HG02610 (cell line): ENCODE measurements around the gene RET.

Experiments
- ATAC-seq: cut with Tn5 transposase; IDR thresholded peaks from one replicate; pipeline ENCODE4 v1.9.1; 2021; ENCODE audit warnings: mild to moderate bottlenecking, moderate library complexity; ENCODE audit not compliant: unreplicated experiment

Gene RET

DNA sequence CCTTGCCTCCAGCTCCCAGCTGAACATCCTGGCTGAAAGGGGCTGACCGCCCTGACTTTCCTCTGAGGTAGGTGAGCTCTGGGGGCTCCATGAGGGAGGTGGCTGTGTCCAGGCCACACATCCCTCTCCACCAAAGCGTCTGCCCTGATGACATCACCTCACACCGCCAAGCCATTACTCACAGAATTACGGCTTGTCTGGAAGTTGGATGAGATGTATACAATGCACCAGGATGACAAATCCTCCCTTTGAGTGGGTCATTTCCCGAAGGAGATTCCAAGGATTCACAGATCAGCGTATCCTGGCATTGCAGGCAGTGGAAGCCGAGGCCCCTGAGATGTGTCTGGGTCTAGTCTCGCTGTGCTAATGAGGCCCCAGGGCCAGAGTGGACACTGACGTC, 15.1 kb upstream of the RET start:
- ATAC-seq, result no peak

DNA sequence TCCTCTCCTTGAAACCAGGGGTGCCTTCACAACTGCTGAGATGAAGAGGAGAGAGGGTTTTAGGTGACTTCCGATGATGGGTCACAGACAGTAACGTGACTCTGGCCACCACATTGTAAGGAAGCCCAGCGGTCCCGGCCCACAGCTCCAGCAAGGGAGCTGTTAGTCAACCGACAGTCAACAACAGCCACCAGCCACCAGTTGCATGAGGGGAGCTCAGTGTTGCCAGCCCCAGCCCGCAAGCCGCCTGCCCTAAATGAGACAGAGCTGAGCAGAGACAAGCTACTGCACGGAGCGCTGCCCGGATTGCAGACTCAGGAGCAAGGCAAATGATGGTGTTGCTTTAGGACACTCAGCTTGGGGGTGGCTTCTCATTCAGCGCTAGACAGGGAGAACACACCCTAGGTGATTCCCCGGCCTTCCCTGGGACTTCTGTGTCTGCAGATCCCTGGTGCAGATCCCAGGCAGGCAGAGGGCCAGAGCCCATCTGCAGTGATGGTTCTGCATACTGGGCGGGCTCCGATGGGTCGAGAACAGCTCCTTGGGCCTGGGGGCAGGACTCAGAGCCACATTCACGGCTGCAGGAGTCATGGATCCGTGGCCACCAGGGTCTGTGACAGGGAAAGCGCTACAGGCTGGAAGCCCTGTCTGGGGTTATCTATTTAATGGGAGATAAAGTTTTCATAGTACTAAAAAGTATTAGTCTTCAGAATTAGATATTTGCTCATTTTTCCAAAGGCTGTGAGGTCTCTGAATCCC, 14.3 kb upstream of the RET start:
- no peak for ATAC-seq

DNA sequence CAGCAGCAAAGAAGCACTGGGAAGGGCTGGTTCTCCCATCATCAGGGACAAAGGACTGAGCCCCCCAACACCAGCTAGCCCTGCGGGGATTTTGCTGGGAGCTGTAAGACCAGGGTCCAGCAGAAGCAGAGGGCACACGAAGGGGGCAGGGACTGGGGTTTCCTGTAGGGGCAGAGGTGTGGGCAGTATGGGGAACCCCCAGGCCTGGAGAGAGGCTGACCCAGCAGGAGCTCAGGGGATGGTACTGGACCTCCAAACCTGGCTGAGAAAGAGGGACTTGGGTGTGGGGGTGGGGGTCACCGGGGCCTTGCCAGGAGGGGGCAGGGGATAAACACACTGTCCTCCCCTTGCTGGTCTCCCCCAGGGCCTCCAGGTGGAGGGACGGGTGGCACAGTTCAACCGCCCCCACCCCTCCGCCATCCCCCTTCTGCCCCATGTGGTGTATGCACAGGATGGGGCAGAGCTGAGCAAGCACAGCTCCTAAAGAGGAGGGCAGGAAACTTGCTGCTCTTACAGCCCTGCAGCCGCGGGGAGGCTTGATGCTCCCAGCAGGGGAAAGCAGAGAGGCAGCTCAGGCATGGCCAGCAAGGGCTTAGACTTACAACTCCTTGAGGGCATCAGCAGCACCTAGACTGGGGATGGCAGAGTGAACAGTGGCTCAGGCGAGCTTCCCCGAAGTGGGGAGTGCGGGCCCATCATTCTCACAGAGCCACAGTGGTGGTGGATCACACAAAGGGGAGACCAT, 12.4 kb upstream of the RET start:
- no peak for ATAC-seq

GRCh38 chr10:43065234-43065633, 11.6 kb upstream of the RET start:
- no peak for ATAC-seq

DNA sequence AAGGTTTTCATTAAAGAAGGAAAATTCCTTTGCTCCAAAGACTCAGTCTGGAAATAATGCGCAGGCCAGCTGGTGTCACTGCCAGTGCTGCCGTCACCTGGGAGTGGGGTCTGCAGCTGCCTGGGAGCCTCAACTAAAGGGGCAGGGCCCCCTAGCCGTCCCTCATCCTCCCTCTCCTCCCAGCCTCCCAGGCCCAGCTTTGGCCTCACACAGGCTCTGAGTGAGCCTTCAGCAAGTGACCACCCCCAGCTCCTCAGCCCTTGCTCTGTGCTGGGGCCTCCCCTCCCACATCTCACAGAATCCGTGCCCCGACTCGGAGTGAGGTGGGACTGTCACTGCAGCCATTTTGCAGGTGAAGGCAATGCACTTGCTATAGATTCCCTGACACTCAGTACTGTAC, 11.1 kb upstream of the RET start:
- no peak for ATAC-seq

- no peak for ATAC-seq
Measured at GRCh38 chr10:43066481-43066880, 10.4 kb upstream of the RET start.

GRCh38 chr10:43067391-43068135, 9.3 kb upstream of the RET start:
- ATAC-seq, result no peak

DNA sequence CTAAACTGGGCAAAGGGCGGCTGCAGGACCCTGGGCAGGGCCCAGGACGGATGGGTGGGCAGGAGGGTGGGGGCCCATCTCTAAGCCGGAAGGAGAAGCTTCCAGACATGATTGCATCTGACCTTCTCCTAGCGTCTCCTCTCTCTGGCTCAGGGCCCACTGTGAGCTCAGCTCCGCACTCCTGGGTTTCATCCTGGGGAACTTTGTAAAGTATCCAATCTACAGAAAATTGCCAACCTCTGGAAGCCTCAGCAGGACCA, 8.8 kb upstream of the RET start:
- no peak for ATAC-seq

GRCh38 chr10:43068471-43069210, 8.2 kb upstream of the RET start:
- no peak for ATAC-seq

DNA sequence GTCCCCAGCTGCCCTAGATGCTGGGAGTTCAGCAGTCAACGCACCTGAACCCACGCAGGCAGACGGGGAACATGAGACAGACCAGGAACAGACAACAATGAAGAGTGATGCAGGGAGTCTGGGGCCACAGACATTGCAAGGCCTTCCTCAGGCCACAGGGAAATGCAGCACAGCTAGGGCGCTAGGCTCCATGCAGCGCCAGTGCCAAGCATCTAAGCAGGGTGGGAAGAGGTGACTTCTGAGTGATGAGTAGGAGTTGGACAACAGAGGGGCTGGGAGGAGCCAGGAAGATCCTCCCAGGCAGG, 7.7 kb upstream of the RET start:
- no peak for ATAC-seq

DNA sequence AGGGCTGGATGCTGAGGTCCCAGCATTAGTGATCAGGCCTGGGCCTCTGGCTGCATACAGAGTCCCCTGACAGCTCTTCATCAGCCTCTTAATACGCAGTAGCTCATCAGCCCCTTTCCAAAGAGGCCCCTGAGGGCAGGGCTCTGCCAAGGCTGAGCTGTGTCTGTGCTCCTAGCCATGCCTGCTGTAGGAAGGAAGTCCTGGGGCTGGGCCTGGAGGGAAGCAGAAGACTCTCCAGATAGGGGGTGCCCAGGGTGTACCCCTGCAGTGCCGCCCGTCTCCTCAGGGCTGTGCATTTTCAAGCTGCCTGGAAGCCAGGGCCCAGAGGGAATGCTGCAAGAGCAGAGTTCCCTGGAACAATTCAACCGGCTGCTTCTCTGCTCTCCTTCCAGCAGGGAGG, 7.3 kb upstream of the RET start:
- ATAC-seq, result no peak

- no peak for ATAC-seq
Measured at GRCh38 chr10:43070121-43071085, 6.5 kb upstream of the RET start.

GRCh38 chr10:43071865-43072650, 4.8 kb upstream of the RET start:
- ATAC-seq, result no peak

- ATAC-seq, result no peak
Measured at GRCh38 chr10:43073191-43073590, 3.7 kb upstream of the RET start.

GRCh38 chr10:43073721-43074120, 3.1 kb upstream of the RET start:
- no peak for ATAC-seq

DNA sequence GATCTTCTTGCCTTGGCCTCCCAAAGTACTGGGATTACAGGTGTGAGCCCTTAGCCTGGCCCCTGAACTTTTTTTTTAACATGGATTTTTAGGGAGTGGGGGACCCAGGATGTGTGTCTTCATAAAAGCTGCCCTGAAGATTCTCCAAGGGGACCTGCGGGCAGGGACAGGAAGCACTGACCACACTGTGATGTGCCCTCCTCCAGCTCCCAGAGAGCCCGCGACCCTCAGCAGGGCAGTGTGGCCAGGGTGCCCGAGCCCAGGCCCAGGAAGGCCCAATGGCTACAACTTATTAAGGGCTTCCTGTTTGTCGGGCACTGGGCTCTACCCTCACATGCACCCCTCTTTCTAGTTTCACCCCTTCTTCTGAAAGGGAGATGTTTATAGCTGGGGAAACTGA, 2.5 kb upstream of the RET start:
- no peak for ATAC-seq

- ATAC-seq, result no peak
Measured at GRCh38 chr10:43074827-43075611, 1.9 kb upstream of the RET start.

- ATAC-seq, result no peak
Measured at GRCh38 chr10:43075612-43076003, 1.3 kb upstream of the RET start.

- ATAC-seq, result no peak
Measured at GRCh38 chr10:43076311-43076875, 476 bp upstream of the RET start.
